GM10266 (cell line): ENCODE results near the gene CLEC4G.

Experiments used
- DNase-seq: peaks from one replicate; pipeline ENCODE4 v3.0.0; 2012; ENCODE audit errors: extremely low spot score
- CTCF ChIP-seq: IDR thresholded peaks from 2 replicates; pipeline ENCODE4 v1.5.1; 2012; ENCODE audit warnings: mild to moderate bottlenecking, low read depth; ENCODE audit not compliant: control insufficient read depth, insufficient read depth; ENCODE audit errors: missing control alignments

Gene CLEC4G

DNA sequence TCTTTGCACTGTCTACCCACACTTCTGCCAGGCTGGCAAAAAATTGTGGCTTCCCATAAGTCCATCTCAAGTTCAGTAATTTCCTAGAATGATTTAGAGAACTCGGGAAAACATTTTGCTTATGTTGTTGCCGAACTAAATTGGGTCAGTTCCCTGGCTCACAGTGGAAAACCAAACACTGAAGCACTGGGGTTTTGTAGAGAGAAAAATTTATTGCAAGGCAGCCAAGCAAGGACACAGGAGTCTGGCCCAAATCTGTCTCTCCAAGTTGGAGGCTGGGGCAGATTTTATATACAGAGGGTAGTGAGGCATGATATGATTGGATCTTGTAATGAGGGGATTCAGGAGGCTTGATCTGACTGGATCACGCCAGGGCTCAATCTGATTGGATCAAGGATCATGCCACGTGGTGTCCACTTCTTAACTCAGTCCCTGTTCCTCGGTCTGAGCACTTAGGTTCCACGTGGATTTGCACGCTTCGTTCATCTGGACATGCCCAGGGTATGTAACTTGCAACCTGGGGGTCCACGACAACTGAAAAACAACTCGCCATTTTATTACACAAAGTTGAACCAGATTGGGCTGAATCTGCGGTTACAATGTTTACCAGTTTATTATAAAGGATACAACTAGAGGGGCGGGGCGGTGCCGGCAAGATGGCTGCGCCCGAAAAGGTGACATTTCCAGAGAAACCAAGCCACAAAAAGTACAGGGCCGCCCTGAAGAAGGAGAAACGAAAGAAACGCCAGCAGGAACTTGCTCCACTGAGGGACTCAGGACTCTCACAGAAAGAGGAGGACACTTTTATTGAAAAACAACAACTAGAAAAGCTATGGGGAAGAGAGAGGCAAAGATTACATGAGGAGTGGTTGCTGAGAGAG, 8.1 kb upstream of the CLEC4G start:
- no peak for DNase-seq
- no peak for TF ChIP-seq CTCF

GRCh38 chr19:7739211-7739755, 7.4 kb upstream of the CLEC4G start:
- TF ChIP-seq CTCF, result no peak
- DNase-seq, result no peak

DNA sequence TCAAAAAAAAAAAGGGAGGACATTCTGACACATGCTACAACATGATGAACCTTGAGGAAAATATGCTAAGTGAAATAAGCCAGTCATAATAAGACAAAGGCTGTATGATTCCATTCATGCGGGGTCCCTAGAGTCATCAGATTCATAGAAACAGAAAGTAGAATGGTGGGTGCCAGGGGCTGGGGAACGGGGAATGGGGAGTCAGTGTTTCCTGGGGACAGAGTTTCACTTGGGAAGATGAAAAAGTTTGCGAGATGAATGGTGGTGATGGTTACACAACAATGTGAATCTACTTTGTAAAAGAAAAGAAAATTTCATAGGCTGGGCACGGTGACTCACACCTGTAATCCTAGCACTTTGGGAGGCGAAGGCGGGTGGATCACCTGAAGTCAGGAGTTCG, 6.1 kb upstream of the CLEC4G start:
- no peak for TF ChIP-seq CTCF
- no peak for DNase-seq

- no peak for DNase-seq
- TF ChIP-seq CTCF, result no peak
Measured at GRCh38 chr19:7737215-7737614, 5.3 kb upstream of the CLEC4G start.

DNA sequence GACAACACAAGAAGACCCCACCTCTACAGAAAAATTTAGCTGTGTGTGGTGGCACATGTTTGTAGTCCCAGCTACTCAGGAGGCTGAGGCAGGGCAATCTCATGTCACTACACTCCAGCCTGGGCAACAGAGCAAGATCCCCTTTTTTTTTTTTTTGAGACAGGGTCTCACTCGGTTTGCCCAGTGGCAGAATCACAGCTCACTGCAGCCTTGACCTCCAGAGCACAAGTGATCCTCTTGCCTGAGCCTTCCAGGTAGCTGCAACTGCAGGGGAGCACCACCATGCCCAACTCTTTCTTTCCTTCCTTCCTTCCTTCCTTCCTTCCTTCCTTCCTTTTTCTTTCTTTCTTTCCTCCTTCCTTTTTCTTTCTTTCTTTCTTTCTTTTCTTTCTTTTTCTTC, 4.2 kb upstream of the CLEC4G start:
- TF ChIP-seq CTCF, result no peak
- DNase-seq, result no peak

- DNase-seq, result no peak
- TF ChIP-seq CTCF, result no peak
Measured at GRCh38 chr19:7734220-7735203, 2.6 kb upstream of the CLEC4G start.

DNA sequence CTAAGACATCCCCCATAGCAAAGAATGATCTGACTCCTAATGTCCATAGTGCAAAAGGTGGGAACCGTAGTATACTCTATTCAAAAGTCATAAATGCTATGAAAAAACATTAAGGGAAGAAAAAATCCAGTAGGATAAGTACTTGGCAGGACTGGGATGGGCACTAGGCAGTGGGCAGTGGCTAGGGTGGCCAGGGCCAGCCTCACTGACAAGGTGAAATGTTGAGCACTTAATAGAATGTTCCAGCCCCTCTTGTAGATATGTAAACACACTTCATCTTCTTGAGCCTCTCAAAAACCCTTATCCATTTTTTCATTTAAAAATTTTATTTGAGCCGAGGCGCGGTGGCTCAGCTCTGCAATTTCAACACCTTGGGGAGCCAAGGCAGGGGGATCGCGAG, 1.5 kb upstream of the CLEC4G start:
- no peak for TF ChIP-seq CTCF
- DNase-seq, result no peak
